Right hindlimb (tissue), 1 donor: ENCODE results near the gene RPS6KC1.
"Not testable (repeated sequence)": the region's sequence is repeated elsewhere in the genome, so short reads cannot be mapped to it uniquely, and the experiment has no call there.

Experiments used
- DNase-seq: peaks from one replicate; pipeline ENCODE4 v3.0.0-alpha.2; 2018

RPS6KC1 gene

DNA sequence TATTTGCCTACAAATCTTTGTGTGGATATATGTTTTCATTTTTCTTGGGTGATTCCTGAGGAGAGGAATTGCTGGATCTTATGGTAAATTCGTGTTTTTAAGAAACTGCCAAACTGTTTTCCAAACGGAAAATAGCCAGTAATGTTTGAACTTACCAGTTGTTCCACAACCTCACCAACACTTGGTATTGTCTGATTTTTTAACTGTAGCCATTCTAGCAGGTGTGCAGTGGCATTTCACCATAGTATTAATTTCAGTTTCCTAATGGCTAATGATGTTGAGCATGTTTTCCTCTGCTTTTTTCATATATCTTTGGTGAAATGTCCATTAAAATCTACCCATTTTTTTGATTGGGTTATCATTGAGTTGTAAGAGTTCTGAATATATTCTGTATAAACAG lies 56.6 kb downstream of the RPS6KC1 start:
- no peak for DNase-seq

DNA sequence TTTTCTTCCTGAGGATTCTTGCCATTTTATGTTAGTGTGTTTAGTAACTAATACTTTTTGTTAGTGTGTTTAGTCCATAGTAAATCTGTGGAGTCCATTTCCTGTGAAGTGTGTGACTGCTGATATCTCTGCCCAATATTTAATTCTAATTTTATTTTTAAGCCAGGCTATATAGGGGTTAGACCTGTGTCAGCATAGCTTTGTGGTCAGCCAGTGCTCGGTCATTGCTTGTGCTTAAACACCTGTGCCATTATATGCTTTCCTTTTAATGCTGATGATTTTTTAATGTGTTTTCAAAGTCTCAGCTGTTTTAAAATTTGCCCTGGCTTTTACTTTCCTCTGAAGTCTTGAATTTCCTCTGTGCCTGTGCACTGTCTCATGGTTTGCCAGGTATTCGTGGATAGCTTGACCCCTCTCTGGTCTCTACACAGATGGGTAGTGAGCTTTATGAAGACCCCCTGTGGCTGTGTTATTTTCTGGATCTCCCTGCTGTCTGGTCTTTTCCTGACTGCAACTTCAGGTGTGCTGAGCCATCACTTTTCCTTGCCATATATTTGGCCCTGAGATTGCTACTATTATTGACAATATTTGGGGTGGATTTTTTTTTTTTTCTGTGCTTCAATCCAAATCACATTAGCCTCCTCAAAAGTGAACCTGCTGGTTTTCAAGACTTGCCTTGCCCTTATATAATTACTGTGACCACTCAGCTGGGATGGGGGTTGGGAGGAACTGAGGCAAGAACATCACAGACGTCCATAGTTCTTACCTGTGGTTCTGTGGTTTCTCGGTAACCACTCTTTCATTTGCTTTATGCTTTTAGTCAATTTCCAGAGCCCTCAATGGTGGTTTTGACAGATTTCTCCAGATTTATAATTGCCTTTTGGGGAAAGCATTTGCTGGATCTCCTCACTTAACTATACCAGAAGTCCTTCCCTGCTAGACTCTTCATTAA lies 59.6 kb downstream of the RPS6KC1 start:
- DNase-seq: no peak

DNA sequence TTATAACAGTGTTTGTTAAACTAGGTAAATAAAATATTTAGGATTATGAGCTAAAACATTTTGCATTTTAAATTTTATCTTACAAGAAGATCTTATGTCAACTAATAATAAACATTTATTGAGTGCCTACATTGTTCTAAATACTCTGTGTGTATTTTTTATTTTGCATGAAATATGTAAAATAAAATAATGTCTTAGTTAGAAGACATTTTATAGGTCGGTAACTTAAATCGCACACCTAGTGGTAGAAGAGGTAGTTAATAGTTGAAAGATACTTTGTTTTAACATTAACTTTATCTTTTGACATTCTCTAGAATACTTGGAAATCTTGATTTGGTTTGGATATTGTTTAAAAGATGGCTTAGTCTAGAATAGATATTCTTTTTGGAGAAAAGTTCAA lies 60.5 kb downstream of the RPS6KC1 start:
- DNase-seq: no peak

DNA sequence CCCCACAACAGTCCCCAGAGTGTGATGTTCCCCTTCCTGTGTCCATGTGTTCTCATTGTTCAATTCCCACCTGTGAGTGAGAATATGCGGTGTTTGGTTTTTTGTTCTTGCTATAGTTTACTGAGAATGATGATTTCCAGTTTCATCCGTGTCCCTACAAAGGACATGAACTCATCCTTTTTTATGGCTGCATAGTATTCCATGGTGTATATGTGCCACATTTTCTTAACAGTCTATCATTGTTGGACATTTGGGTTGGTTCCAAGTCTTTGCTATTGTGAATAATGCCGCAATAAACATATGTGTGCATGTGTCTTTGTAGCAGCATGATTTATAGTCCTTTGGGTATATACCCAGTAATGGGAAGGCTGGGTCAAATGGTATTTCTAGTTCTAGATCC lies 61.7 kb downstream of the RPS6KC1 start:
- DNase-seq: not testable (repeated sequence)

GRCh38 chr1:213117699-213118180 lies 66.7 kb downstream of the RPS6KC1 start:
- not testable (repeated sequence) for DNase-seq

GRCh38 chr1:213119794-213120193 lies 68.8 kb downstream of the RPS6KC1 start:
- no peak for DNase-seq

- no peak for DNase-seq
These were observed 69.3 kb downstream of the RPS6KC1 start for GRCh38 chr1:213120386-213120785.

DNA sequence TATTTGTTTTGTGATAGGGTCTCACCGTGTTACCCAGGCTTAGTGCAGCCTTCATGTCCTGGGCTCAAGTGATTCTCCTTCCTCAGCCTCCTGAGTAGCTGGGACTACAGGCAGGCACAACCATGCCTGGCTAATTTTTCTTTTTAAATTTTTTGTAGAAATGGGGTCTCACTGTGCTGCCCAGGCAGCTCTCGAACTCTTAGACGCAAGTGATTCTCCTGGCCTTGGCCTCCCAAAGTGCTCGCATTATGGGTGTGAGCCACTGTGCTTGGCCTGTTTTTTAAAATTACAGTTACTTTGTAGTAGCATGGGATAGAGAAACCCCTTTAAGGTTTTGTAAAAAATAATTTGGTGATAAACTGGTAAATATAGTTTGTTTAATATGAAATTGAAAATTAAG lies 69.9 kb downstream of the RPS6KC1 start:
- DNase-seq: no peak

DNA sequence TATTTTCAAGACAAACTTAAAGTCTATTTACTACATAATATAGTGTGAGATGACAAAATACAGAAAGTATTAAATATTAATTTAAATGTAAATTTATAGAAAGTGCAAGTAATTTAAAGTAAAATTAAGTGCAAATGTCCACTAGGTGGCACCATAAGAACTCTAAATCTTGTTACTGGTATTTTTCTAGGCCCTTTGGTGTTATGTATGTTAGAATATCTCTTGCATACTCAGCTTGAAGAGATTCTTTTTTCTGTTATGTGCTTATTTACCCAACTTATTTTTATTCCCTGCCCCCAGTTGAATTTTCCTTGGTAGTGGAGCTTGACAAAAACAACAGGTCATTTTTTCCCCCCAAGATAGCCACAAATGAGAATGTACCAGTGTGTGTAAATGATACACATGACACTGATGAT lies 71.5 kb downstream of the RPS6KC1 start:
- DNase-seq: no peak

GRCh38 chr1:213123087-213123486 lies 72.0 kb downstream of the RPS6KC1 start:
- DNase-seq: no peak

- DNase-seq: no peak
These were observed 72.5 kb downstream of the RPS6KC1 start for GRCh38 chr1:213123536-213123935.

DNA sequence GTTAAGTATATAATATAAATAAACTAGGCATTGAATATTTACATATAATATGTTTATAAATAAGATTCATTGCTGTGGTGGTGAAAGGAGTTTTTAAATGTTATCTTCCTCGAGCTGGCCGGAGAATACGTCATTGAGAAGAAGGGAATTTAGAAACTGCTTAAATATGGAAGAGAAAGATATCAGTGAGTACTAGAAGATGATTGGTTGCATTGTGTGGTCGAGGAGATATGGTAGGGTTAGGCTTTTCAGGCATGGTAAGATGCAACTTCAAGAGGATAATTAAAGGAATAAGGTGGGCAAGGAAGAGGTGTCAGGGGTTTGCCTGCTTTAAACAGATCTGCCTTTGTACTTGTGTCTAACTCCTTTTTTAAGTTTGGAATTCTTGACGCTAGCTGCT lies 73.5 kb downstream of the RPS6KC1 start:
- no peak for DNase-seq

DNA sequence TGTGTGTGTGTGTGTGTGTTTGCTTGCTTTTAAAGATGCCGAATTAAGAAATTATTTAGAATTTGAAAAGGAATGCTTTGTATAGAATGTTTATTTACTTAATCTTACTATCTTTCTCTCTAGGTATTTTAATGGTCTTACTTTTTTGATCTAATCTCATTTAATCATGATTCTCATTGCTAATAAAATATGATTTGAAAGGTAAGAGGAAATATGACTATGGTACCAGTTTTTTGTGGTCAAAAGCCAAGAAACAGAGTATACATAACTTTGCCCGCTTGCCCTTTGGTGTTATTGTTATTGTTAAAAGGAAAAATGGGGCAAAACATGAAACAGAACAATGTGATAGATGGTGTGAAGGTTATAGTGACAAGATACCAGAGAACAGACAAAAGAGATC lies 74.6 kb downstream of the RPS6KC1 start:
- no peak for DNase-seq

DNA sequence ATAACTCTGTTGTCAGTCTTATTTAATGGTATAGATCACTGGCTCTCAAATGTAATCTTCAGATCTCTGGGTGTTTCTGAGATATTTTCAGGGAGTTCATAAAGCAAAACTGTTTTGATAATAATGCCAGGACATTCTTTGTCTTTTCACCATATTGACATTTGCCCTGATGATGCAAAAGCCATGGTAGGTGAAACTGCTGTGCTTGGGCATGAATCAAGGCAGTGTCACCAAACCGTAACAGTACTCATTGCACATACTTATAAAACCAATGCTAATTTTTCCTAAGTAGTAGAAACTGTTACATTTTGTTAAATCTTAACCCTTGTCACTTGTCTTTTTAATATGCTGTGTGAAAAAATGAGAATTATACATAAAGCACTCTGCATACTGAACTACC lies 76.0 kb downstream of the RPS6KC1 start:
- DNase-seq: no peak

DNA sequence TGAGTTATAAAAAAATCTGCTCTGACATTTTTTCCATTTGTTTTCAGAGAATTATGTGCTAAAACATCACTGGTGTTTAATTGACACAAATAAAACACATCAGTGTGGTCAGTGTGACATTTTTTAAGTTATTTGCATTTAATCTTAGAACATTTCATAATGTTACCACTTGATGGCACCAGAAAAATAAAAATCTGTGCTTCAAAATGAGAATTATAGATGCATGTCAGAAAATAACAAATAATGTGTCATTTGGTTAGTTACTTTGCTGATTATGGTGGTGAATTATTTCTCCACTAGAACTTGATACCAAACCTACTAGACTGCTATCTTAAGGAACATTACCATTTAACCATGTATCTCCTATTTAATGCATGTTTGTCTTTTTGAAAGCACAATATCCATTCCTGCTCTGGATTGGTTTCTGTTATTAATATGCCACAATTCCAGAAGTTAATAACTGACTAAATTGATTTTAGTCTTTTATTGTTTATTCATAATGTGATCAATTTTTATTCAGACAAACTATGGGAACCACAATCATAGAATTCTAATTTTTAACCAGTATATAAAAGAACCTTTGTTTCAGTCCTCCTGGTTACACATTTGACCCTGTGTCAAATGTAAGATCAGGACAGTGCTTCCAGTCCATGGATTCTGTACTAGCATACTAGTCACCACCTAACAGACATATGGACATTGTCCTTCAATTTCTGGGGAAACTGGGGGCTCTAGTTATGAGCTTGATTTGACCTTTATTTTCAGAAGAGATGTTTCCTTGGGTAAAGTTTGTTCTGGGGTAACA lies 81.0 kb downstream of the RPS6KC1 start:
- no peak for DNase-seq

- no peak for DNase-seq
These were observed 84.5 kb downstream of the RPS6KC1 start for GRCh38 chr1:213135572-213135971.

DNA sequence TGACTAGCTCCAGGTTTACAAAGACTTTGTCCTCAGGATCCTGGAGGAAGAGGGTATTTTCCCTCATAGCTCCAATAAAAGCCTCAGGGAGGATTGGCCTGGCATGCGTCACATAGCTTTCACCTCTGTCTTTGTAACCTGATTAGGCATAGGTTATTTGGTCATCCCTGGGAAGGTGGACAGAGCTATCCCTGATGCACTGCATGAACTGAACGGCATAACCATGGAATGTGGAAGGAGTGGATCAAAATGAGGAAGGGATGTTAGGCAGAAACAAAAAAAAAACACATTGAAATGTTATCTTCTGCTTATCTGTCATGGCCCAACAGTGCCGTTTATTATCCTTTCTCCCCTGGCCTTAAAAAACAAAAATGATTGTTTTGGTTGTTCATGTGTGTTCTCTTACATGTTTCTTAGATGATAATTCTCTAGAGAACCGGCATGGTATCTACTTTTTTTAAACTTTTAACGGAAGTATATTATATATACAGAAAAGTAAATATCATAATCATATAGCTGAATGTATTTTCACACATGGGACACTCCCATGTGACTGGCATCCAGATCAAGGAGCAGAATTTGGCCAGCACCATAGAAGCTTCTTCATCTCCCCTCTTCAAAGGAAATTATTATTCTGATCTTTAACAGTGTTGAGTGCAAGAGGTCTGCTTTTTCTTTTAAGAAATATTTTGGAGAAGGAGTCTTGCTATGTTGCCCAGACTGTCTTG lies 85.3 kb downstream of the RPS6KC1 start:
- no peak for DNase-seq

GRCh38 chr1:213138391-213138790 lies 87.3 kb downstream of the RPS6KC1 start:
- no peak for DNase-seq

DNA sequence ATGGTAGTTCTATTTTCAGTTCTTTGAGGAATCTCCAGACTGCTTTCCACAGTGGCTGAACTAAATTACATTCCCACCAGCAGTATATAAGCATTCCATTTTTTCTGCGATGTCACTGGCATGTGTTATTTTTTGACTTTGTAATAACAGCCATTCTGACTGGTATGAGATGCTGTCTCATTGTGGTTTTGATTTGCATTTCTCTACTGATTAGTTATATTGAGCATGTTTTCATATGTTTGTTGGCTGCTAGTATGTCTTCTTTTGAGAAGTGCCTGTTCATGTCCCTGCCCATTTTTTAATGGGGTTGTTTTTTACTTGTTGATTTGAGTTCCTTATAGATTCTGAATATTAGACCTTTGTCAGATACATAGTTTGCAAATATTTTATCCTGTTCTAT lies 87.9 kb downstream of the RPS6KC1 start:
- no peak for DNase-seq

- no peak for DNase-seq
These were observed 97.9 kb downstream of the RPS6KC1 start for GRCh38 chr1:213148905-213149304.

DNA sequence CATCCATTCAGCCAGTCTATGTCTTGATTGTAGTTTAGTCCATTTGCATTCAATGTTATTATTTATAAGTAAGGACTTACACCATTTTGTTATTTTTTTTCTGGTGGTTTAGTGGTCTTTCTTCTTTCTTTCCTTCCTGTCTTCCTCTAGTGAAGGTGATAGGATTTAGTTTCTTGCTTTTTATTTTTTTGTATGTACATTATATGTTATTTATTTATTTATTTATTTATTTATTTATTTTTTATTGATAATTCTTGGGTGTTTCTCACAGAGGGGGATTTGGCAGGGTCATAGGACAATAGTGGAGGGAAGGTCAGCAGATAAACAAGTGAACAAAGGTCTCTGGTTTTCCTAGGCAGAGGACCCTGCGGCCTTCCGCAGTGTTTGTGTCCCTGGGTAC lies 99.0 kb downstream of the RPS6KC1 start:
- not testable (repeated sequence) for DNase-seq

GRCh38 chr1:213154056-213154685 lies 103.1 kb downstream of the RPS6KC1 start:
- DNase-seq: no peak

DNA sequence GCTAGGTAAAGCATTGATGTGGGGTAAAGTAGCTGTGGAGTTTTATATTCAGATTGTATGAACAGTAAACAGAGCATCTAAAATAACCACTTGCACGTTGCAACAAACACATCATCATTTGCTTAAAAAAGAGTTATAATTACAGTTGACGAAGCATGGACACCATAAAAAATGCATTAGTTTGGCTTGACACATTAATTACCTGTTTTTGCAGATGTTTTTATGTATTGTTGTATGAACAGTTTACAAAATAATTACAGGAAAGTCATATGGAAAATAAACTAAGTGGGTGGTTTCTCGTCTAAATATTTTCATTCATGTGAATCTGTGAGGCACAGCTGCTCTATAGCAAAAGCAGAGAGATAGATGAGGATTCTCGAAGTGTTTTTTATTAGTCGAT lies 108.3 kb downstream of the RPS6KC1 start:
- DNase-seq: no peak
